ENCODE data around the gene VTI1A.

Gene VTI1A

DNA sequence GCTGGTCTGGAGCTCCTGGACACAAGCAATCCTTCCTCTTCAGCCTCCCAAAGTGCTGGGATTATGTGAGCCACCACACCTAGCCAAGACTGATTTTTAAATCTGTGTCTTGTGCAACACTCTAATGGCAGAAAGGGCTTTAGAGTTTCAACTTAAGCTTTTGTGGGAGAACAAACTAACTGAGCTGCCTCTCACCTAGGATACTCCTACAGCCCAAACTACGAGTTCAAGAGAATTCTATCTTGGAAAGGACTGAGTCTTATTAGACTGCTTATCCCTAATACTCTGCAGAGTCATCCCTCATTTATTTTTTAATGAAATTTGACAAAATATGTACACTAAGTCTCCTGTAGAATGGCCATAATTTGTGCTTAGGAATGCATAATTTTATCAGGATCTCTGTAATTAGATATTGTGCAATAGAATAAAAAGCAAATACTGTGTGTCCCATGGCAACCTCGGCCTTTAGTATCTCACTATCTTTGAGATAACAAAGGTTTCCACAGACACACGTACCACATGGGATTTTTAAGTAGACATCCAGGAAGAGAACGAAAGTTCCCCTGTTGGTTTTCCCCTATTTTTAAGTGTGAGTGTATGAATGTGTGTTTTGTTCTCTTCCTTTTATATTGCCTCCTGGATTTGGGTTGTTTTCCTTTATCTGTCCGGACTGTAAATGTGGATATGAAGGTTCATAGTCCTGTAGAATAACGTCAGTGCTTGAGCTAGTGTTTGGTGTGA, 303.6 kb downstream of the VTI1A start:
- in situ Hi-C loops (cut with HindIII; ENCODE audit: low sequenced_read_pairs): no loop called here
- DNase-seq (ENCODE audit: low read depth, low spot score): no peak
- TF ChIP-seq, protein P1, sequence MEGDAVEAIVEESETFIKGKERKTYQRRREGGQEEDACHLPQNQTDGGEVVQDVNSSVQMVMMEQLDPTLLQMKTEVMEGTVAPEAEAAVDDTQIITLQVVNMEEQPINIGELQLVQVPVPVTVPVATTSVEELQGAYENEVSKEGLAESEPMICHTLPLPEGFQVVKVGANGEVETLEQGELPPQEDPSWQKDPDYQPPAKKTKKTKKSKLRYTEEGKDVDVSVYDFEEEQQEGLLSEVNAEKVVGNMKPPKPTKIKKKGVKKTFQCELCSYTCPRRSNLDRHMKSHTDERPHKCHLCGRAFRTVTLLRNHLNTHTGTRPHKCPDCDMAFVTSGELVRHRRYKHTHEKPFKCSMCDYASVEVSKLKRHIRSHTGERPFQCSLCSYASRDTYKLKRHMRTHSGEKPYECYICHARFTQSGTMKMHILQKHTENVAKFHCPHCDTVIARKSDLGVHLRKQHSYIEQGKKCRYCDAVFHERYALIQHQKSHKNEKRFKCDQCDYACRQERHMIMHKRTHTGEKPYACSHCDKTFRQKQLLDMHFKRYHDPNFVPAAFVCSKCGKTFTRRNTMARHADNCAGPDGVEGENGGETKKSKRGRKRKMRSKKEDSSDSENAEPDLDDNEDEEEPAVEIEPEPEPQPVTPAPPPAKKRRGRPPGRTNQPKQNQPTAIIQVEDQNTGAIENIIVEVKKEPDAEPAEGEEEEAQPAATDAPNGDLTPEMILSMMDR (IDR thresholded peaks at IDR 0.05; ENCODE audit: low read depth, low read length): no peak
- H3K4me3 ChIP-seq (ENCODE audit: low read depth, low read length): no peak overlapping the region

GRCh38 chr10:112751651-112752050, 304.6 kb downstream of the VTI1A start:
- no peak for DNase-seq (ENCODE audit: low read depth, low spot score)
- H3K4me3 ChIP-seq (ENCODE audit: low read depth, low read length): no peak overlapping the region
- TF ChIP-seq, protein P1 (IDR thresholded peaks at IDR 0.05; ENCODE audit: low read depth, low read length): no peak
- in situ Hi-C loops (cut with HindIII; ENCODE audit: low sequenced_read_pairs): no loop called here

- TF ChIP-seq, protein P1 (IDR thresholded peaks at IDR 0.05; ENCODE audit: low read depth, low read length): no peak
- no peak for DNase-seq (ENCODE audit: low read depth, low spot score)
- in situ Hi-C loops (cut with HindIII; ENCODE audit: low sequenced_read_pairs): no loop called here
- H3K4me3 ChIP-seq (ENCODE audit: low read depth, low read length): no peak overlapping the region
Observed at GRCh38 chr10:112752288-112752687, 305.3 kb downstream of the VTI1A start.

GRCh38 chr10:112753961-112754411, 307.0 kb downstream of the VTI1A start:
- TF ChIP-seq, protein P1 (IDR thresholded peaks at IDR 0.05; ENCODE audit: low read depth, low read length): no peak
- no peak for DNase-seq (ENCODE audit: low read depth, low spot score)
- in situ Hi-C loops (cut with HindIII; ENCODE audit: low sequenced_read_pairs): no loop called here
- H3K4me3 ChIP-seq (ENCODE audit: low read depth, low read length): no peak overlapping the region

- in situ Hi-C loops (cut with HindIII; ENCODE audit: low sequenced_read_pairs): no loop called here
Observed at GRCh38 chr10:112755446-112756234, 308.6 kb downstream of the VTI1A start.

DNA sequence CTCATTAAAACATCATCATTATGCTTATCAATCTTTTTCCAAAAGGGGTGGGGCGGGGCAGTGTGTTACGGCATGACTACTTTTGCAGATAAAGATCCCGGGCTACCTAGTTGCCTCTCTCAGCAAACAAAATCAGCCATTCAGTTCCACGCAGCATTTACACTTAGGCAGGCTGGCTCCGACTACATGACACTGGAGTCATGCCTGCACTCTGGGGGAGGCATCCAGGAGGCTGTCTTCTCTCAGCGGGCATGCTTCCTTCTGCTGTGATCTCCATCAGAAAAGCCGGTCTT, 309.2 kb downstream of the VTI1A start:
- in situ Hi-C loops (cut with HindIII; ENCODE audit: low sequenced_read_pairs): no loop called here
- H3K4me3 ChIP-seq (ENCODE audit: low read depth, low read length): no peak overlapping the region
- TF ChIP-seq, protein P1 (IDR thresholded peaks at IDR 0.05; ENCODE audit: low read depth, low read length): no peak
- DNase-seq (ENCODE audit: low read depth, low spot score): no peak

More at GRCh38 chr10:112755446-112756234, 308.6 kb downstream of the VTI1A start:
- TF ChIP-seq, protein P1 (IDR thresholded peaks at IDR 0.05; ENCODE audit: low read depth, low read length): no peak
- DNase-seq (ENCODE audit: low read depth, low spot score): no peak
- no peak overlapping the region for H3K4me3 ChIP-seq (ENCODE audit: low read depth, low read length)

Data from astrocyte of the spinal cord (primary cell).